Erythroblast (primary cell): Measurements from ENCODE around the gene CDKL1.

ENCODE experiments used
- GATA1 ChIP-seq: IDR thresholded peaks from 2 replicates; pipeline ENCODE4 v1.6.1; 2011; ENCODE audit warnings: low read depth, mild to moderate bottlenecking, control low read depth, low read length, moderate library complexity
- POLR2A ChIP-seq: IDR thresholded peaks from 2 replicates; pipeline ENCODE4 v1.6.1; 2011; ENCODE audit warnings: mild to moderate bottlenecking, low read length

- TF ChIP-seq POLR2A (no peak), GATA1 (no peak)
These were observed 13.0 kb downstream of the CDKL1 start for GRCh38 chr14:50383618-50384225.
